Measurements from ENCODE around the gene EPB41L4B.

Gene EPB41L4B

GRCh38 chr9:109192732-109193361 lies 128.0 kb downstream of the EPB41L4B start:
- no peak for DNase-seq

GRCh38 chr9:109191746-109192145 lies 129.1 kb downstream of the EPB41L4B start:
- DNase-seq: no peak

GRCh38 chr9:109190151-109190550 lies 130.7 kb downstream of the EPB41L4B start:
- no peak for DNase-seq

GRCh38 chr9:109186857-109187520 lies 133.9 kb downstream of the EPB41L4B start:
- no peak for DNase-seq

- peak; percentile 33 for DNase-seq
Measured at GRCh38 chr9:109182940-109183798, 137.7 kb downstream of the EPB41L4B start.

GRCh38 chr9:109182550-109182939 lies 138.3 kb downstream of the EPB41L4B start:
- DNase-seq: no peak

- DNase-seq: peak; percentile 60
Measured at GRCh38 chr9:109181284-109181683, 139.6 kb downstream of the EPB41L4B start.

- no peak for DNase-seq
Measured at GRCh38 chr9:109179801-109180523, 140.9 kb downstream of the EPB41L4B start.

GRCh38 chr9:109176963-109177362 lies 143.9 kb downstream of the EPB41L4B start:
- no peak for DNase-seq

GRCh38 chr9:109176386-109176785 lies 144.5 kb downstream of the EPB41L4B start:
- no peak for DNase-seq

GRCh38 chr9:109172935-109173334 lies 147.9 kb downstream of the EPB41L4B start:
- no peak for DNase-seq

- no peak for DNase-seq
Measured at GRCh38 chr9:109171926-109172325, 148.9 kb downstream of the EPB41L4B start.

GRCh38 chr9:109168170-109168569 lies 152.7 kb downstream of the EPB41L4B start:
- DNase-seq: no peak

- DNase-seq: no peak
Measured at GRCh38 chr9:109167716-109168115, 153.1 kb downstream of the EPB41L4B start.

GRCh38 chr9:109166771-109167601 lies 153.9 kb downstream of the EPB41L4B start, which contains the start of gene FRRS1L:
Gene FRRS1L, minus strand, starts transcription at chr9:109167249. Its CDS starts 111 bp downstream, at chr9:109167138.
- no peak for DNase-seq

- DNase-seq: no peak
Measured at GRCh38 chr9:109166171-109166770, 154.6 kb downstream of the EPB41L4B start.

GRCh38 chr9:109164042-109164441 lies 156.8 kb downstream of the EPB41L4B start:
- DNase-seq: no peak

GRCh38 chr9:109163194-109163593 lies 157.7 kb downstream of the EPB41L4B start:
- DNase-seq: no peak

GRCh38 chr9:109162677-109163076 lies 158.2 kb downstream of the EPB41L4B start:
- no peak for DNase-seq

- DNase-seq: no peak
Measured at GRCh38 chr9:109161471-109161870, 159.4 kb downstream of the EPB41L4B start.

GRCh38 chr9:109159583-109159982 lies 161.3 kb downstream of the EPB41L4B start:
- DNase-seq: no peak

- DNase-seq: no peak
Measured at GRCh38 chr9:109158651-109159050, 162.2 kb downstream of the EPB41L4B start.

All from stimulated activated CD4-positive, alpha-beta T cell treated with anti-CD3 and anti-CD28 coated beads, Interleukin-15, amount 100 ng/mL, for 24 hours (primary cell).